Left hindlimb (tissue), 1 donor: Measurements from ENCODE around the gene GPHN.
"Not testable (repeated sequence)": the region's sequence is repeated elsewhere in the genome, so short reads cannot be mapped to it uniquely, and the experiment has no call there.

Experiments used
- DNase-seq: peaks from one replicate; pipeline ENCODE4 v3.0.0-alpha.2; 2018

The GPHN gene

DNA sequence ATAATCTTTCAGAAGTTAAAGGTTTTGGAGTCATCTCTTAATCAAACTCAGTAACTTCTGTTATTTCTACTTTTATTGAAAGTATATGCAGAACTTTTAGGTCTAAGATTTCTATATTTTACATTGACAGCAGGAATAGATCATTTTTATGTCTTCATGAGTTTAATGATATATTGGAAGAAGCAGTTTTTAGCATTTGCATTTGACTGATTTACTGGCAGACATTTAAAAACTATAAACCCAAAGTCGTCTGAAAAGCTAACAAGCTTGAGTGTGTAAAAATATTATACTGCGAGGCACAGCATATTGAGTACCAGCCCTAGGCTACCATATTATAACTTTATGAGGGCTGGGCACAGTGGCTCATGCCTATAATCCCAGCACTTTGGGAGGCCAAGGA, 467.3 kb downstream of the GPHN start:
- no peak for DNase-seq

DNA sequence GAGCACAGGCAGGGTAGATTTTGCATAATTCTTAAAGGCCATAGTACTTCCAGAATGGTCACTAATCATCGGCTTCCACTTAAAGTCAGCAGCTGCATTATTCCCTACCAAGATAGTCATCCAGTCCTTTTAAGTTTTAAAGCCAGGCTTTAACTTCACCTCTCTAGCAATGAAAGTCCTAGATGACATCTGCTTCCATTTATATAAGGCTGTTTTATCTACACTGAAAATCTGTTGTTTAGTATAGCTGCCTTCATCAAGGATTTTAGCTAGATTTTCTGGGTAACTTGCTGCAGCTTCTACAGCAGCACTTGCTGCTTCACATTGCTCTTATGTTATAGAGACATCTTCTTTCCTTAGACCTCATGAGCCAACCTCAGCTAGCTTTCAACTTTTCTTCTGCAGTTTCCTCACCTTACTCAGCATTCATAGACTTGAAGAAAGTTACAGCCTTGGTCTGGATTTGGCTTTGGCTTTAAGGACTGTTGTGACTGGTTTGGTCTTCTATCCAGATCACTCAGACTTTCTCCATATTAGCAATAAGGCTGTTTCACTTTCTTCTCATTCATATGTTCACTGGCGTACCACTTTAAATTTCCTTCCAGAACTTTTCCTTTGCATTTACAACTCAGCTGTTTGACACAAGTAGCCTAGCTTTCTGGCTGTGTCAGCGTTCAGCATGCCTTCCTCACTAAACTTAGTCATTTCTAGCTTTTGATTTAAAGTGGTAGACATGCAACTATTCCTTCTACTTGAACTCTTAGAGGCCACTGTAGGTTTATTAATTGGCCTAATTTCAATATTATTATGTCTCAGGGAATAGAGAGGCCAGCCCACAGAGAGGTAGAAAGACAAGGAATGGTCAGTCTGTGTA, 471.4 kb downstream of the GPHN start:
- DNase-seq: no peak

DNA sequence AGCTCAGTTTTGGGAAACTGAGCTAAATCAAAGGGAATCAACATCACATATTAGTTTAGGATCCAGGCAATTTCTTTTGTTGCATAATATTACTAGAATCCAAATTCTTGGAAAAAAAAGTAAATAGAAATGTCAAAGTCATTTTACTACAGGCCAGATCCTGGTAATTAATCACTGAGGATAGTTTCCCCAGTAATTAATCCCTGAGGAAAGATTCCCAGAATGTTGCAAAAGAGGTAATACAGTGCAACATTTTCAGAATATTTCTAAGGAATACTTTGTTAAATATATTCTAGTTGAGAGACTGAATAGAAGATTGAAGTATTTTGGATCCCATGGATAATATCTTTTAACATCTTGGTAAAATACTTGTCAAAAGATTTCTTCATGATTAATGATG, 474.3 kb downstream of the GPHN start:
- DNase-seq: no peak

DNA sequence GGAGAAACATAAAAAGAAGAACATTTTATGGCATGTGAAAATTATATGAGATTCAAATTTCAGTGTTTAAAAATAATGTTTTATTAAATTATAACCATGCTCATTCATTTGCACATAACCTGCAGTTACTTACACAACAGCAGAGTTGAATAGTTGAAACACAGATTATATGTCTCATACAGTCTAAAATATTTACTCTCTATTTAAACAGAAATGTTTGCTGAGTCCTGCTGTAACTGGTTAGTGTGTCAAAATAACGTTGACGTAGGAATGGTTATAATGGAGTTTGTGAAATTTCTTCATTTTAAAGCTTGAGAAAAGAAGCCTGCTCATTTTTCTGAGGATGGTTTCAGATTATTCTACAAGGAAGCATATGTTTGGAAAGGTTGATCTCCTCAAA, 484.8 kb downstream of the GPHN start:
- no peak for DNase-seq

DNA sequence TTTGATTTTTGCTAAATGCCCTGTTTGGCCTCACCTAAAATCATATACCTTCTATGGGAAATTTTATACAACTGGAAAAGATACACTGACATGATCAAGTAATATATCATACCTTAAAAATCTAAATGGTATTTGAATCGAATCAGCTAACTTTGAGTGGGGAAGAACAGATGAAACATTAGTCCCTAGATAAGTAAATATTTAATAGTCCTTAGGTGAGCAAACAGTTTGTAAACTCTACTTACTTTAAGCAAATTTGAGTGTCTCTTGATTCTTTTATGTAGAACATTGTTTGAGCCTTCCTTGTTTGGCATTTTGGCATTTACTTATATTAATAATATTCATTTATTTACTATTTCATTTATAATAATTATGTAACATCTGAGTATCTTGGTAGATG, 485.6 kb downstream of the GPHN start:
- no peak for DNase-seq

DNA sequence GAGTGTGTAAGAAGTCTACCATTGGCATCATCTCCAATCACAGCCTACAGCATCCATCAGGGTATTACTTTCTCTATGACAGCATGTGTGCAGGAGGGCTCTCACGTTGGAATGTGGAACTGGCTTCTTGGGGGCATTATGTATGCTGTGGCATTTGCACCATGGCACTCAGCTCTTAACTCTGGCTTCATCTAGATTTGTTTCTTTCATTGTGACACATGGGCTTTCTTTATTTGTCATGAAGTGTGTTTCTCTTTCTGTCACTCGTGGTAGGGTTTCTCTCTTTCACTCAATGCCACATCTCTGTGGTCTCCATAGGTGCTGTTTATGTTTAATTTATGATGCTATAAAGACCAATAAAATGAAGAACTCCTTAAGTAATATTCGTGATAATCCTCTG, 490.1 kb downstream of the GPHN start:
- DNase-seq: no peak

DNA sequence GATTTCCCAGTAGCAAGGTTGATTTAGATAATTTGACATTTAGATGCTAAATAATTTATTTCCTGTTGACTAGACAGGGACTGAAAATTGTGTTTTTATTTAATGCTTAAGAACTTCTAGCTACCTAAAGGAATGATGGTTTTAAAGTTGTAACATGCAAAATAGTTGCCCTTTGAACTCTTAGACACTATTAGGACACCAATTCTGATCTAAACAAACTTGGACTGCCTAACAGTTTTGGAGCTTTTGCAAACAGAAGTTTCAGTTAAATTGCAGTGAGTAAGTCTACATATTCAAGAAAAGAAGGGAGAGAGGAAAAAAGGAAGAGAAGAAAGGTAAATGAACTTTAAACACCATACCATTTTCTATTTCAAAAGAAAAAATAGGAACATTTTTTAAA, 492.0 kb downstream of the GPHN start:
- no peak for DNase-seq

DNA sequence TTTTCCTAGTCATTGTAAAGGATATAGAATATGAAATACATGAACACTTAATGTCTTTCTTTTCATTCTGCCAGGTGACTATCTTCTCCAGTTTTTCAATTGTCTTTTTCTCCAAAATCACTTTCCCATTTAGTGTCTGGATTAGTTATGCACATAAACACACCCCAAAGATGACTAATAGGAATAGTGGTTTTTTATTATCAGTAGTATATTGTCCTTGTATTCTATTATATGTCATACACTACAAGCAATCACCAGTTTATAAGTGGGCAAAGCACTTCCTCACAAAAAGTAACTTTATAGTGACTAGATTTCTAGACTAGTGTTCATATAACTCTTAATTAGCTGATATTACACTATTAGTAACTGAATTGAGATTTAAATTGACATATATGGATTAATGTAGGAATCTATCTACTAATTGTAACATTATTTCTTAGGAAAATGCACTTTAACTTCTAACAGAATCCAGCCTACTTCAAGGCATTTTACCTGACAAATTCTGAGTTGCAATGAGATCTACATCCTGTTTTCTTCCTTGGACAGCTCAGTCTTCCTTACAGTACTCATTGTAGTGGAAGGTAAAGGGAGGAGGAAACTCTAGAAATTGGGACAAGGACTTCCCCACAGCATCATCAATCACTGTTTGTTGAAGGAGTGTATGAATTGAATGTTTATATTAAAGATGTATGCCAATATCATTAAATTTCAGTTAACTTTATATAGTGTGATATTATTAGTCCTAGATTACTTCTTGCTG, 495.2 kb downstream of the GPHN start:
- no peak for DNase-seq

DNA sequence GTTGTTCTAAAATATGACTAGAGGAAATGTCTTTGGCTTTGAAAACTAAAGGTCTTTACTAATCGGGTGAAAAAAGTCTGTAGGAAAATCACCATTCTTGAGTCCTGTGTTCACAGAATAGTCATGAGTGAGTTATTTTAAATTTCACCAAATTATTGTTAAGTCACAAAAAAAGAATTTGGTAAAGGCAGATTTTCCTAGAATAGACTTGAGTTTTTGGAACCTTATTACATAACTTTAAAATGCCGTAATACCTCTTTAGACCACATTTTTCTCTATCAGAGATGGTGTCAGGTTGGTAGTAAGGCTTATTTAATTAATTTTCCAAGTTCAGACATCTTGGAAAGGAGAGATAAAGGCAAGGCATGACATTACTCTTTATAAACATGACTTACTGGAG, 496.6 kb downstream of the GPHN start:
- no peak for DNase-seq

DNA sequence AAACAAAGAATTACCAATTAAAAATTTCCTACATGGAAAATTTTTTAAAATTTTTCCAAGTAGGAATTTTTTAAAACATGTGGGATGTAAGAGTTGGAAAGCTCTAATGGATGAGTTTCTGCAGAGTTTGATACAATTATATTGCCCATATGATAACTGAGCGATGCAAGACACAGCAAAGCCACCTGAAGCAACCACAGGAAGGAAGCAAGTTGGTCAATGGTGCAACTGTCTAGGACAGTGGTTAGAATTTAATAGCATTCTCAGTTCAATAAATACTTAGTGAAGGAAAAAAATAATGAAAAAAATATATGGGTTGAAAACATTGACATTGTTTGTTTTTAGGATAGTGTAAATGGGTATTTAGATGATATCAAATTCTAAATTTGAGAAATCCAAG, 502.7 kb downstream of the GPHN start:
- DNase-seq: no peak

DNA sequence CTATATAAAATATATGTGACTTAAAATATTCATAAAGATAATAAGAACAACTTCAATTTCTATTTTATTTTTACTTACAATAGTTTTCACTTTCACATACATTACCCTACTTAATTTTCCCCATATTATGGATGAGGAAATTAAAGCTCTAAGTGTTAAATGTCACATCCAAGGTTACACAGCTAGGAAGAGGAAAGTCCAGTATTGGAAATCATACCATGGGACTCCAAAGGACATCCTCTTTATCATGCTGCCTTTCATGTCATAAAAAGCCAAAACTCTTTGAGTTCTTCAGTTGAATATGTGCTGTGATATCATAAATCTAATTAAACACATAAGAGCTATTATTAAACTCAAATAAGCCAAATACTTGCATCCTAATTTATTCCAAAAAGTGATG, 508.9 kb downstream of the GPHN start:
- DNase-seq: no peak

DNA sequence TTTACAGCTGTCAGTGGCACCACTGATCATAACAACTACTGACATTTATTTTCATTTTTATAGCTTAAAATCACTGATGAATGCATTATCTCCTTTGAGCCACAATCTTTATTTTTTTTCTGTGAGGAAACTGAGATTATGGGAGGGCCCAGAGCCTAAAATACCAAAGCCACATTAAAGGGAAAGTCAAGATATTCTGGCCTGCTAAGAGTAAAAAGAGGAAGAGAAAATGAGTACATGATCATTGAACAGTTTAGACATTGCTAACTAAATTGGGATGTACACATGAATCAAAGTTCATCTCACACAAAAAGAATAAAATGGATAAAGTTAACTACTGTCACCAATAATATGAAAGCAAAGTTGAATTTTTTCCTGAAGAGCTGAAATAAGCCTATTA, 510.8 kb downstream of the GPHN start:
- no peak for DNase-seq

DNA sequence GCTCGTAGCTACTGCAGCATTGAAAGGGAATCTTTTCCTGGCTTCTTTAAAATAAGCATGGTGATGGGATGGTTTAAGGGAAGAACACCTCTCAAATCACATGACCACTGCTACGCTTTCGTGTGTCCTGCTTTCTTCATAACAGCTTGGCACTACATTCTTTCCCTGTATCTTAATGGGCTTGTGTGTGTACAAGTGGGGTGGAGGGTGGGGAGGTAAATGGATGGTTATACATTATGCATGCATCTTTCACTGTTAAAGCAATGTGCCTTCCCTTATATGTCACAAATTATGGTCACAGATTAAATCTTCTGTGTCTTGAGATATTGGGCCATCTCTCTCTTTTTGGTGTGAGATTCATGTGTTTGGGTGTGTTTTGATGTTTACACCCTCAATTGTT, 511.8 kb downstream of the GPHN start:
- DNase-seq: no peak

DNA sequence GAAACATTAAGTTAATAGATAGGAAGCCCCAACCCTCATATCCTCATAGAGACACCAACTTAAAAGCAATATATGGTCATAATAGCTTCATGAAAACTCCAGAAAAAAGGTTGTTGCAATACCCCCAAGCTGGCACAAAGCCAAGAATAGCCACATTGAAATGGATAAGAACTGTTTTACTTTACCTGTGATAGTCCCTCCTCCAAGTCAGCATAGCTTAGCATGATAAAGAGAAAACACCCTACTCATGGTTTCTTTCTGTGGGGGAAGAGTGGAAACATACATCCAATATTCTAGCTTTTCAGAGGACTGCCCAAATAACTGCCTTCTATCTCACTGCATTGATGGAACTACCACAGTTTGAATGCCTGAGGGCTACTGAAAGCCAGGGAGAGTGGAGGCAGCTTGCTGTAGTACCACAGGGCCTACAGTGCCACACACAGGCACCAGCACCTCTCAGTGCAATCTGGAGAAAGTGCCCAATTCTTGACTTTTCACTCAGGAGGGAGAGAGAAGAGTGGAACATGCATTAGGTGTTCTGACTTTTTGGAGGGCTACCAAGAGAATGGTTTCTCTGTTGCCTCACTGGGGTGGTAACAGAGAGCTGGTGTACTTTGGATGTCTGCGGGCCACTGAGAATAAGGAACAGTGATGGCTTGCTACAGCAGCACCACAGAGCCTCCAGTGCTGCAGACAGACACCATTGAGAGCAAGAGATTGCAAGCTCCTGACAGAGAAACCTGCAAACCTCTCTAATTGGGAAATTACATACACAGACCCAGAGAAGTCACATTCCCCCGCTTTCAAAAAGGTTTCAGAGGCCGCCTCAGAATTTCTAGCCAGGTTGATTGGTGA, 524.2 kb downstream of the GPHN start:
- DNase-seq: no peak

DNA sequence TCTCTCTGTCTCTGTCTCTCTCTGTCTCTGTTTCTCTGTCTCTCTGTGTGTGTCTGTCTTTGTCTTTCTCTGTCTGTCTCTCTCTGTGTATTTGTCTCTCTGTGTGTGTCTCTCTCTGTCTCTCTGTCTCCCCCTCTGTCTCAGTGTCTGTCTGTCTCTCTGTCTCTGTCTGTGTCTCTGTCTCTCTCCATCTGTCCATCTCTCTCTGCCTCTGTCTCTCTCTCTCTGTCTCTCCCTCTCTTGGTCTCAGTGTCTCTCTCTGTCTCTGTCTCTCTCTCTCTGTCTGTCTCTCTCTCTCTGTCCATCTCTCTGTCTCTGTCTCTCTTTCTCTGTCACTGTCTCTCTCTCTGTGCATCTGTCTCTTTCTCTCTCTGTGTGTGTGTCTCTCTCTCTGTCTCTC, 537.5 kb downstream of the GPHN start:
- DNase-seq: no peak

DNA sequence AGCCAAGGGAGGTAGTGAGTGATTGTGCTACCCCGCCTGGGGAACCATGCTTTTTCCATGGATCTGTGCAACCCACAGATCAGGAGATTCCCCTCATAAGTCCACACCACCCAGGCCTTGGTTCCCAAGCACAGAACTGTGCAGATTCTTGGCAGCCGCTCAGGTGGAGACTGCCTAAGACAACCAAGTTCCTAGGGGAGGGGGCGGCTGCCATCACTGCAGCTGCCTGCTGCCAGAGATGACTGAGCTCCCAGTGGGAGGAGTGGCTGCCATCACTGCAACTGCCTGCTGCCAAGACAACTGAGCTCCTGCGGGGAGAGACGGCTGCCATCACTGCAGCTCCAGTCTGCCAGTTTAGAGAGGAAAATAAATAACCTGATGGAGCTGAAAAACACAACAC, 542.9 kb downstream of the GPHN start:
- DNase-seq: no peak

DNA sequence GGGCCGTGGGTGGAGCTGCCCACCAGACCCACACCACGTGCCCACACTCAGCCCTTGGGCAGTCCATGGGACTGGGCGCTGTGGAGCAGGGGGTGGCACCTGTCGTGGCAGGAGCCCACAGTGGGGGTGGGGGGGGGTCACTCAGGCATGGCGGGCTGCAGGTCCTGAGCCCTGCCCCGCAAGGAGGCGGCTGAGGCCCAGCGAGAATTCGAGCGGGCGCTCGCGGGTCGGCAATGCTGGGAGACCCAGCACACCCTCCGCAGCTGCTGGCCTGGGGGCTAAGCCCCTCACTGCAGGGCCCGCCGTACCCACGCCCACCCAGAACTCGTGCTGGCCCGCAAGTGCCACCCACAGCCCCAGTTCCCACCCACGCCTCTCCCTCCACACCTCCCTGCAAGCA, 548.7 kb downstream of the GPHN start:
- DNase-seq: no peak

DNA sequence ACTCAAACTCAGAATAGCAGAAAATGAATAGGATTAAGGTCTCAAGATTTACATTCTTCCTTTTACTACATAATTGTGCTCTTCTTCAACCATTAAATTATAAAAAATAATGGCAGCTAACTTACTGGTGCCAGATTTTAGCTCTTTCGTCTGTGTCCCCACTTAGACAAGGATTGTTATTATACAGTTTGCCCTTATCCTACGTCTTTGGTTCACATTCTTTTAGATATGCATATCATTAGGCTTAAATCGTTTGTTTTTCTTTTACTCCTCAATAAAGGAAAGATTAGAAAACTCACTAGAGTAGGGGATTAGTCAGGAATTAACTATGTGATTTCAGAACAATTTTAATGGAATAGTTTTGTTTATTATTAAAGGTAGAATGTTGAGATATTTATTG, 551.6 kb downstream of the GPHN start:
- DNase-seq: no peak

DNA sequence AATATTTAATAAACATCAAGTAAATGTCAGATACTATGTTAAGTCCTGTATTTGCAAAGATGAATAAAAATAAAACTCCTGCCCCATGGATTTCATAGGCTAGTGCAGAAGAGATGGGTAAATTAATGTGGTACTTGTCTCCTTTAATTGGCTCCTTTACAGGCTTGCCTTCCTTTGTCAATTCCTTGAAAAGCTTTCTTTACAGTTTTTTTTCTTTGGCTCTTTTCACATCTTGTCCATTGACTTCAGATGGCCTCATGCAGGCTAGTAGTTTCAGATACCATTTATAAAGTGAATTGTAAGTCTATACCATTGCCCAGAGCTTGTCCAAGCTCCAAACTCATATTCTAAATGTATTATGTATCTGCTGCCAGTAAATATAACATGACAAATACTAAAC, 552.6 kb downstream of the GPHN start:
- DNase-seq: no peak

DNA sequence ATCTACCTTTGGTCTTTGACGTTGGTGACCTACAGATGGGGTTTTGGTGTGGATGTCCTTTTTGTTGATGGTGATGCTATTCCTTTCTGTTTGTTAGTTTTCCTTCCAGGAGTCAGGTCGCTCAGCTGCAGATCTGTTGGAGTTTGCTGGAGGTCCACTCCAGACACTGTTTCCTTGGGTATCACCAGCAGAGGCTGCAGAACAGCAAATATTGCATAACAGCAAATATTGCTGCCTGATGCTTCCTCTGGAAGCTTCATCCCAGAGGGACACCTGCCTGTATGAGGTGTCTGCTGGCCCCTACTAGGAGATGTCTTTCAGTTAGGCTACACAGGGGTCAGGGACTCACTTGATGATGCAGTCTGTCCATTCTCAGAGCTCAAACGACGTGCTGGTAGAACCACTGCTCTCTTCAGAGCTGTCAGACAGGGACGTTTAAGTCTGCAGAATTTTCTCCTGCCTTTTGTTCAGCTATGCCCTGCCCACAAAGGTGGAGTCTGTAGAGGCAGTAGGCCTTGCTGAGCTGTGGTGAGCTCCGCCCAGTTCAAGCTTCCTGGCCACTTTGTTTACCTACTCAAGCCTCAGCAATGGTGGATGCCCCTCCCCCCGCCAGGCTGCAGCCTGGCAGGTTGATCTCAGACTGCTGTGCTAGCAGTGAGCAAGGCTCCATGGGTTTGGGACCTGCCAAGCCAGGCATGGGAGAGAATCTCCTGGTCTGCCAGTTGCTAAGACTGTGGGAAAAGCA, 559.3 kb downstream of the GPHN start:
- DNase-seq: not testable (repeated sequence)

DNA sequence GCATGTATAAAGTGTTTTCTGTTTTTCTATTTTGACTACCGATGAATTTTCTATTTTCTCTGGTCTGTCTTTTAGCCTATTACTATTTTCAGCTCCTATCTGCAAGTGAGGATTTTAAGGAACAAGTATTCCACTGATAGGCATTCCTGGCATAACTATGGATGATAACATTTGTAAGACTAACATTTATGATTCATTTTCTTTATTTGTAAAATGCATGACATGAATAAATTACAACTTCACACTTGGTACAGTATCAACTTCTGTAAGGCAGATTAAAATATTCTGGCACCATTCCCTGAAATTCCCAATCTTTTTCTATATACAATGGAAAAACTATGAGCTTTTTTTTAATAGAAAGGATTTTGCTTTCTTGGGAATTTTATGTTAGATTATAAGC, 560.3 kb downstream of the GPHN start:
- no peak for DNase-seq

DNA sequence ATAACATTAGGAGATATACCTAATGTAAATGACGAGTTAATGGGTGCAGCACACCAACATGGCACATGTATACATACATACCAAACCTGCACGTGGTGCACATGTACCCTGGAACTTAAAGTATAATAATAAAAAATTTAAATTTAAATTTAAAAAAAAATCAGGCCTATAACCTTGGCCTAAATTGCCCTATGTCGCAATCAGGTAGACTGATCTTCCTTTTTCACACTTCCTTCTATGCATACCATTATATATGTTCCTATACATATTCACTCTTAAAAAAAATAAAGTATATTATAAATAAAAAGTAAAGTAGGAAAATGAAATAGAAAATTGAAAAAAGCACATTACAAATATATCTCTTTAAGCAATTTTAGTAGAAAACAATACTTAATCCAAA, 563.6 kb downstream of the GPHN start:
- DNase-seq: no peak

DNA sequence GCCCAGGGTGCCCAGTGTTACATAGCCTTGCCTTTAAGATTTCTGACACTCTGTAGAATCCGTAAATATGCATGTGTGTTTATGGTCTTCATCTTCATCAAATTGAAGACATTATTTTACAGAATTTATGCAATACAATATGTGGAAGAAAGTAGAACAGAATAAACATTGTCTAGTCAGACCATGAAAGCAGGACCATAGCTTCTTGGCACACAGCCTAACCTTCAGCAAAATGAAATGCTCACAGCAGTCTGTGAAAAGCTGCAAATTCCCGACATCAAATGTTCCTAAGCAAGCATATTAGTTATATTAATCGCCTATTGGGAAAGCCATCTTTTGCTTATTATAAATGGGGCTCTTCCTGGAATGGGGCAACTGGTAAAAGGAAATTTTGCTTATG, 570.0 kb downstream of the GPHN start:
- DNase-seq: no peak
